D721Med (cell line): Measurements from ENCODE around the gene PRKCZ.

Experiments
- DNase-seq: peaks from one replicate; pipeline ENCODE4 v3.0.0; 2011; ENCODE audit warnings: low spot score; ENCODE audit not compliant: insufficient read length
- FAIRE-seq: peaks from 2 replicates; lab custom pipeline; 2011; peaks lifted over from hg19 to GRCh38; lab: Jason Lieb, UNC
- TF ChIP-seq, protein P1 (sequence below): IDR thresholded peaks from 2 replicates; pipeline ENCODE4 v1.5.1; 2012; ENCODE audit warnings: mild to moderate bottlenecking, control low read depth; ENCODE audit not compliant: insufficient read depth; ENCODE audit errors: missing control alignments

The PRKCZ gene

DNA sequence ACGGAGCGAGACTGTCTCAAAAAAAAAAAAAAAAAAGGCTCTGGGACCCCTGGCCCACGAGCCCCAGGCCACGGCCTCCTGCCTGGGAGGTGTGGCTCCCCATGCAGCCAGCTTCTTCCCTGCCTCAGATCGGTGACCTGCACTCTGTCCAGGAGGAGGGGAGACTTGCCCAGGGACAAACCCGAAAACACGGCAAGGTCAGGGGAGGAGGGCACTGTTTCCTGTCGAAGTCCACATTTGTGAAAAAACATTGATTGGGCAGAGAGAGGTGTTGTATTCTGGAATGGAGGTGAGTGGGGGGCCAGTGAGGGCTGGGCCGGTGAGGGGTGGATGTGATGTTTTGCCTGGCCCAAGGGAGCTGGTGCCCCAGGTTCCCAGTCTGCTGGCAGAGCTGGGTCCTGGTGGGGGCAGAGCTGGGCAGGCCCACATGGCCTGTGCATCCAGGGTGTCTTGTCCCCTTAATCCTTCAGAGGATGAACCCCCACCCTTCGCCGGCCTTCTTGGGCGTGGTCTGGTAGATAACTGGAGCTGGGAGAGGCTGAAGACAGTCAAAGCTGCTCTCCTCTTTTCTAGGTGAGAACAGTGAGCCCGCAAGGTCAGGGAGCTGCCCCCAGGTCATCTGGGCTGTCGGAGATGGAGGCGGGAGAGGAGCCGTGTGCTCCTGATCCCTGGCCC is 156.7 kb downstream of the PRKCZ start:
- TF ChIP-seq, protein P1, sequence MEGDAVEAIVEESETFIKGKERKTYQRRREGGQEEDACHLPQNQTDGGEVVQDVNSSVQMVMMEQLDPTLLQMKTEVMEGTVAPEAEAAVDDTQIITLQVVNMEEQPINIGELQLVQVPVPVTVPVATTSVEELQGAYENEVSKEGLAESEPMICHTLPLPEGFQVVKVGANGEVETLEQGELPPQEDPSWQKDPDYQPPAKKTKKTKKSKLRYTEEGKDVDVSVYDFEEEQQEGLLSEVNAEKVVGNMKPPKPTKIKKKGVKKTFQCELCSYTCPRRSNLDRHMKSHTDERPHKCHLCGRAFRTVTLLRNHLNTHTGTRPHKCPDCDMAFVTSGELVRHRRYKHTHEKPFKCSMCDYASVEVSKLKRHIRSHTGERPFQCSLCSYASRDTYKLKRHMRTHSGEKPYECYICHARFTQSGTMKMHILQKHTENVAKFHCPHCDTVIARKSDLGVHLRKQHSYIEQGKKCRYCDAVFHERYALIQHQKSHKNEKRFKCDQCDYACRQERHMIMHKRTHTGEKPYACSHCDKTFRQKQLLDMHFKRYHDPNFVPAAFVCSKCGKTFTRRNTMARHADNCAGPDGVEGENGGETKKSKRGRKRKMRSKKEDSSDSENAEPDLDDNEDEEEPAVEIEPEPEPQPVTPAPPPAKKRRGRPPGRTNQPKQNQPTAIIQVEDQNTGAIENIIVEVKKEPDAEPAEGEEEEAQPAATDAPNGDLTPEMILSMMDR = no peak
- DNase-seq = no peak
- no peak for FAIRE-seq

DNA sequence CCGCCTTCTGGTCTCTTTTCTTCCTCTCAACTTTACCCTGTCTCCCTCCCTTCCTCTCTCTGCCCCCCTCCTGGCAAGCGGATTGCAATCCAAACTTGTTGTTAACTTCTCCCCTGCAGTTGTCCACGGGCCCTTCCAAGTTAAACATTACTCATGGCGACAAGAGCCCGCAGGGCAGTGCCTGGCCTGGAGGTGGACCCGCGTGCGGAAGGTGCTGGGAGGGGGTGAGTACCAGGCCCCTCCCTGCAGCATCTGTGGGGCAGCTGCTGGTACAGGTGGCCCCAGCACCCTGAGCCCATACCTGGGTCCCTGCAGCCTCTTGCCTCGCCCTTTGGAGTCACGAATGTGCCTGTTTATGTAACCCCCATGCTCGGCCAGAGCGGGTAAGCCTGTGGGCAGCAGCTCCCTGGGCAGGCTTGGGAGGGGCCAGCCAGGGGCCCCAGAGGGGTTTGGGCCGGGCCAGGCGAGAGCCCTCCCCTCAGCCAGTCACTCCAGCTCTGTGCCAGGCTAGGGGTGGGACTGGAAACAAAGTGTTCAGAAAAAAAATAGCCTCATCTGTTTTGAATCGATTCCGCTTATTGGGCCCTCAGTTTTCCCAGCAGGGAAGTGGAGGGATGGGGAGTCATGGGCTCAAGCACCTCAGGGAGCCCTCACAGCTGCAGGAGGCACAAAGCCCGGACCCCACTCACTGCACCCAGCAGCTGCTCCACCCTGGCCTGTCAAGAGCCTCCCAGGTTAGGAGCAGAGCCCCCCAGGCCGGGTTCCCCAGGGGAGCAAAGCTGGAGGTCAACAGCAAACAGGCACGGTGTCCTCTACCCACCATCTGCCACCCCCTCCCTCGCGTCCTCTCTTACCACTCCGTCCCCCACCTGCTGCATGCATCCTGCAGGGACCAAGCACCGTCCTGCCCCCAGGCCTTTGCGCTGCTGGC is 158.4 kb downstream of the PRKCZ start:
- DNase-seq = no peak
- no peak for FAIRE-seq
- TF ChIP-seq, protein P1 = no peak

DNA sequence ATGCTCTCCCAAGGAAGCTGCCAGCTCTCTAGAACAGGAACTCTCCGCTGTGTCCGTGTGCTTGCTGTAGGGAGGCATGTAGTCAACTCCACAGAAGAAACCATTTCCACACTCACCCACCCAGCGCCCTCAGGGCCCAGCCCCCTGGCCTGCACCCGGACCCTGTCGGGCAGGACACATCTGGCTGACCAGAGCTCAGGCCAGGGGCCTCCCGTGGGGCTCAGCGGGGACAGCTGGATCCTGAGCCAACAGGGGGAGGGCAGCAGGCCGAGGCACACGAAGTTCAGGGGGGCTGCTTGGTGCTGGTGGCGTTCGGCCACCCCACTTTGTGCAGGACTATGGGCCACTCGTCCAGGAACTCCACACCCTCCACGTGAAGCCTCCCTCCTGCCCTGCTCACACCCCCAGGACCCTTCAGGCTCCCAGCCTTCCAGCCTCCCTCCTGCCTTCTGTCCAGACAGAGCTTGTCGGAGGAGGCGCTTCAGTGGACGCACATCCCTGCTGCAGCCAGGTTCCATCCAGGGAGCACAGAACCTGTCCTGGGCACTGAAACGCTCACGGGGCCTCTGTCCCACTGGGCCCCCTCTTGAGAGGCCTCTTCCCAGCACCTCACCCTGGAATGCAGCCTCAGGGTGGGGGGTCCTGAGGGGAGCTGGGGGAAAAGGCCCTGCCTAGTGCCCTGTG is 159.3 kb downstream of the PRKCZ start:
- no peak for DNase-seq
- FAIRE-seq = no peak
- TF ChIP-seq, protein P1 = no peak

DNA sequence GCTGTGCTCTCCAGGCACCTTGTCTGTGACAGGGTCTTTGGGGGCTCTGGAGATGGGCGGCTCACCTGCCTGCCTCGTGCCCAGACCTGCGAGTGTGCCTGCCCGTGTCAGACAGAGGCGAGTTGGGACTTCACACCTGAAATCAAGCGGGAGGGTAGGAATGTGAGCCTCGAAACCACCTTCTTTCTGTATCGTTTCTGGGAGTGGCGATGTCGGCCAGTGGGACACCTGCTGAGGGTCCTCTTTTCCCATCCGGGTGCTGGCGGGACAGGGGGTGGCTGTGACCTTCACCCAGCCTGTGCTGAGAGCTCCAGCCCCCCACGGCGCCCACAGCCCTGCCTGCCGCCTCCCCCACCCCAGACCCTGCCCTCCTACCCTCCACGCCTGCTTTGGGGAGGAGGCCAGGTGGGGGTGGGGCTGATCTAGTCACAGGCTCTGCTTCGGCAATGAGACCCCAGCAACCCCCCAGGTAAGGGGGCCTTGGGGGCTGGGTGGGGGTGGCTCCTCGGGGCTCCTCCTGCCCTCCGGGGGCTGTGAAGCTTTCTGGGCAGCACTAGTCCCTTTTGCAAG is 160.0 kb downstream of the PRKCZ start:
- no peak for DNase-seq
- TF ChIP-seq, protein P1 = no peak
- no peak for FAIRE-seq

DNA sequence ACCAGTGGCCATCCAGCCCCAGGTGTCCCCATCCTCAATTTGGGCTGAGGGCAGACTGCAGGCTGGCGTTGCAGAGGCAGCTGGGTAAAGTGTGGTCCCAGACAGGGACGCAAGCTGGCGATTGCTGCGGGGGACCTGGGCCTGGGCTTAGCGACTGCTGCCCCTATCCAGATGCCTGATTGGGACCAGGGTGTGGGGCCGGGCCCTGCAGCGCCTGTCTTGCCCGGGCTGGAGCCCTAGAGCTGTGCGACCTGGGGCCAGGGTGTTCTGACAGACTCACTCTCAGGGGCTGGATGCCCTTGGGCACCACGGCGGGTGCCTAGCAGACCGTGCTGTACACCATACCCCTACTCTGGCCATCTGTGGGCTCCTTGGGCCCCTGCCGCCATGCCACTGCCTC is 160.6 kb downstream of the PRKCZ start:
- FAIRE-seq = no peak

DNA sequence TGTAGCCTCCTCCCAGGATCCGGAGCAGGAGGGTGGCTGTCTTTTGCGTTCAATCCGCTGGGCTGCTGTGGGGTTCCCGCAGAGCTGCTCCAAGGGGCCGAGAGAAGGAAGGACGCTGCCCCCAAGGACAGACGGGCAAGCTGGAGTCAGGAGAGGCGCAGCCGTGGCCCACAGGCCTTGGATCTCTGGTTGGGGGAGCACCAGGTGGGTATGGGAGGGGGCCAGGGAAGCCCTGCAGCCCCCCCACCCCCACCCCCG is 162.0 kb downstream of the PRKCZ start:
- DNase-seq (no peak), FAIRE-seq (no peak)
- TF ChIP-seq, protein P1 = no peak

More for the DNA sequence above, 160.6 kb downstream of the PRKCZ start:
- TF ChIP-seq, protein P1 = no peak
- no peak for DNase-seq
